HepG2 (cell line): ENCODE data around the gene MT1A. TPM values are rescaled to one million over a fixed set of nuclear protein-coding genes. Genes with fewer than 3 reads are reported as not detected.
A peak's percentile ranks its signal among the peaks of the same experiment; 100 is the strongest.

ENCODE experiments used
- ATF7-NPFF ChIP-seq: sonication (generic); formaldehyde crosslinking; IDR thresholded peaks from 2 replicates; pipeline ENCODE4 v1.8.1; 2023; ENCODE audit warnings: mild to moderate bottlenecking, low read depth, missing genetic modification reagents, moderate library complexity
- DBP ChIP-seq: sonication (generic); formaldehyde crosslinking; IDR thresholded peaks from 2 replicates; pipeline ENCODE4 v1.4.0; 2020; ENCODE audit warnings: missing genetic modification reagents; ENCODE audit errors: not compliant biosample characterization
- HNRNPL ChIP-seq: fragments of 200-400 bp; formaldehyde crosslinking; IDR thresholded peaks from 2 replicates; pipeline ENCODE4 v1.6.1; 2017; ENCODE audit warnings: mild to moderate bottlenecking, low read depth, low read length
- KLF15 ChIP-seq: sonication (generic); formaldehyde crosslinking; IDR thresholded peaks from 2 replicates; pipeline ENCODE4 v1.8.1; 2023; ENCODE audit warnings: borderline replicate concordance, mild to moderate bottlenecking, inconsistent platforms, missing genetic modification reagents, mixed read lengths
- MTA1 ChIP-seq: sonication (generic); formaldehyde crosslinking; IDR thresholded peaks from 2 replicates; pipeline ENCODE4 v1.4.0; 2020; ENCODE audit warnings: missing genetic modification reagents, mild to moderate bottlenecking, borderline replicate concordance
- RELA ChIP-seq: sonication (generic); formaldehyde crosslinking; IDR thresholded peaks from 2 replicates; pipeline ENCODE4 v1.4.0; 2020; ENCODE audit warnings: missing genetic modification reagents
- SIN3A ChIP-seq: IDR thresholded peaks from 2 replicates; pipeline ENCODE4 v1.6.1; 2011; ENCODE audit warnings: low read depth, mild to moderate bottlenecking, control low read depth, low read length, borderline replicate concordance
- TOPORS ChIP-seq: sonication (generic); formaldehyde crosslinking; IDR thresholded peaks from 2 replicates; pipeline ENCODE4 v1.8.0; 2023; ENCODE audit warnings: mild to moderate bottlenecking, missing genetic modification reagents
- U2AF1 ChIP-seq: fragments of 200-400 bp; formaldehyde crosslinking; optimal IDR thresholded peaks from 2 replicates; pipeline ENCODE3; 2017; ENCODE audit warnings: mild to moderate bottlenecking, low read depth, low read length
- ZBTB21 ChIP-seq: sonication (generic); formaldehyde crosslinking; IDR thresholded peaks from 2 replicates; pipeline ENCODE4 v1.4.0; 2020; ENCODE audit warnings: missing genetic modification reagents
- ZFY ChIP-seq: sonication (generic); formaldehyde crosslinking; IDR thresholded peaks from 2 replicates; pipeline ENCODE4 v1.4.0; 2020; ENCODE audit warnings: missing genetic modification reagents
- ZNF180 ChIP-seq: sonication (generic); formaldehyde crosslinking; IDR thresholded peaks from 2 replicates; pipeline ENCODE4 v1.4.0; 2020; ENCODE audit warnings: low read depth, missing genetic modification reagents, borderline replicate concordance
- ZNF232 ChIP-seq: sonication (generic); formaldehyde crosslinking; IDR thresholded peaks from 2 replicates; pipeline ENCODE4 v1.4.0; 2020; ENCODE audit warnings: missing genetic modification reagents, borderline replicate concordance
- ZNF263 ChIP-seq: sonication (generic); formaldehyde crosslinking; IDR thresholded peaks from 2 replicates; pipeline ENCODE4 v1.4.0; 2020; ENCODE audit warnings: missing genetic modification reagents
- ZNF317 ChIP-seq: sonication (generic); formaldehyde crosslinking; IDR thresholded peaks from 2 replicates; pipeline ENCODE4 v1.5.0; 2020; ENCODE audit warnings: mild to moderate bottlenecking, missing genetic modification reagents
- ZNF543 ChIP-seq: sonication (generic); formaldehyde crosslinking; IDR thresholded peaks from 2 replicates; pipeline ENCODE4 v1.4.0; 2020; ENCODE audit warnings: mild to moderate bottlenecking, missing genetic modification reagents
- polyA plus RNA-seq, 8 experiments: library from polyadenylated mRNA; depleted of rRNA in 3 of 8; stranded (reverse) in 7 of 8; unstranded in 1 of 8; fragments of >200 nt; fragmentation: Illumina TruSeq in 4 of 8; extraction: Trizol in 4 of 8; gene quantifications; 2 replicates each; pipeline versions ENCODE4 v1.2.1 to v1.2.3, GENCODE V29; 2011 to 2016; ENCODE audit warnings: low read depth in 4 of 8, missing spikeins in 1 of 8, mixed read lengths in 1 of 8; ENCODE audit not compliant: insufficient read depth in 1 of 8
- total RNA-seq, 5 experiments: library from RNA; depleted of rRNA; stranded (reverse); fragments of >200 nt; fragmentation: Illumina TruSeq; extraction: Trizol; gene quantifications; 2 replicates each; pipeline ENCODE4 v1.2.3, GENCODE V29; 2016; ENCODE audit warnings: low read depth in 1 of 5
- TF ChIP-seq, protein P1 (sequence below): sonication (generic); formaldehyde crosslinking; IDR thresholded peaks from 2 replicates; pipeline ENCODE4 v1.5.0; 2020; ENCODE audit warnings: mild to moderate bottlenecking, missing genetic modification reagents, moderate library complexity
- TF ChIP-seq, protein P2 (sequence below): sonication (generic); formaldehyde crosslinking; IDR thresholded peaks from 2 replicates; pipeline ENCODE4 v1.8.0; 2022; ENCODE audit warnings: mild to moderate bottlenecking, missing genetic modification reagents, borderline replicate concordance
- TF ChIP-seq, protein P3 (sequence below): sonication (generic); formaldehyde crosslinking; IDR thresholded peaks from 2 replicates; pipeline ENCODE4 v1.8.0; 2022; ENCODE audit warnings: mild to moderate bottlenecking, missing genetic modification reagents
- TF ChIP-seq, protein P4 (sequence below): sonication (generic); formaldehyde crosslinking; IDR thresholded peaks from 2 replicates; pipeline ENCODE4 v1.5.1; 2020; ENCODE audit warnings: mild to moderate bottlenecking, moderate library complexity, missing genetic modification reagents

Gene MT1A
- total and polyA plus RNA-seq, 2 of the 13 experiments (the other 11 are each of a cell fraction or from before 2014, with no cell fraction given) = 8.3 to 10.4 TPM

DNA sequence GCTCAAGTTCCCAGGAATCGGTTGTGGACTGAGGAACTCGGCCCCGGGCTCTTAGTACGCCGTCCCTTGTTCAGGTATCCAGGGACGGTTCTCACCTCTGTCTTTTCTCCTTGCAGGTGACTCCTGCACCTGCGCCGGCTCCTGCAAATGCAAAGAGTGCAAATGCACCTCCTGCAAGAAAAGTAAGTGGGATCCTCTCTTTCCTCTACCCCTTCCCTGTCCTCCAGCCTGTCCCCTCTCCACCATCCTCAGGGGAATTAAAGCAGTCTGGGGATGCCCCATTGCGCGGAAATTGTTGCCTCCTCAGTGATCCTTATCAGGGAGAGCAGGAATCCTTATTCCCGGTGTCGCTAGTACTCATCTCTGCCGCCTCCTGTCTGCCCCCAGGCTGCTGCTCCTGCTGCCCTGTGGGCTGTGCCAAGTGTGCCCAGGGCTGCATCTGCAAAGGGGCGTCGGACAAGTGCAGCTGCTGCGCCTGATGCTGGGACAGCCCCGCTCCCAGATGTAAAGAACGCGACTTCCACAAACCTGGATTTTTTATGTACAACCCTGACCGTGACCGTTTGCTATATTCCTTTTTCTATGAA lies 29.5 kb upstream of the MT1A start (continued):
- TF ChIP-seq, protein P1, sequence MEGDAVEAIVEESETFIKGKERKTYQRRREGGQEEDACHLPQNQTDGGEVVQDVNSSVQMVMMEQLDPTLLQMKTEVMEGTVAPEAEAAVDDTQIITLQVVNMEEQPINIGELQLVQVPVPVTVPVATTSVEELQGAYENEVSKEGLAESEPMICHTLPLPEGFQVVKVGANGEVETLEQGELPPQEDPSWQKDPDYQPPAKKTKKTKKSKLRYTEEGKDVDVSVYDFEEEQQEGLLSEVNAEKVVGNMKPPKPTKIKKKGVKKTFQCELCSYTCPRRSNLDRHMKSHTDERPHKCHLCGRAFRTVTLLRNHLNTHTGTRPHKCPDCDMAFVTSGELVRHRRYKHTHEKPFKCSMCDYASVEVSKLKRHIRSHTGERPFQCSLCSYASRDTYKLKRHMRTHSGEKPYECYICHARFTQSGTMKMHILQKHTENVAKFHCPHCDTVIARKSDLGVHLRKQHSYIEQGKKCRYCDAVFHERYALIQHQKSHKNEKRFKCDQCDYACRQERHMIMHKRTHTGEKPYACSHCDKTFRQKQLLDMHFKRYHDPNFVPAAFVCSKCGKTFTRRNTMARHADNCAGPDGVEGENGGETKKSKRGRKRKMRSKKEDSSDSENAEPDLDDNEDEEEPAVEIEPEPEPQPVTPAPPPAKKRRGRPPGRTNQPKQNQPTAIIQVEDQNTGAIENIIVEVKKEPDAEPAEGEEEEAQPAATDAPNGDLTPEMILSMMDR = 0 out of 2 replicates have a peak, but pooled peaks have one; percentile 9
- TF ChIP-seq TOPORS (CRISPR knock-in tag) = 0 out of 2 replicates have a peak, but pooled peaks have one; percentile 19
- no peak for TF ChIP-seq U2AF1
- TF ChIP-seq MTA1 (CRISPR knock-in tag) = 0 out of 2 replicates have a peak, but pooled peaks have one; percentile 26
- peak; percentile 14 for TF ChIP-seq DBP (CRISPR knock-in tag)
- TF ChIP-seq, protein P2, sequence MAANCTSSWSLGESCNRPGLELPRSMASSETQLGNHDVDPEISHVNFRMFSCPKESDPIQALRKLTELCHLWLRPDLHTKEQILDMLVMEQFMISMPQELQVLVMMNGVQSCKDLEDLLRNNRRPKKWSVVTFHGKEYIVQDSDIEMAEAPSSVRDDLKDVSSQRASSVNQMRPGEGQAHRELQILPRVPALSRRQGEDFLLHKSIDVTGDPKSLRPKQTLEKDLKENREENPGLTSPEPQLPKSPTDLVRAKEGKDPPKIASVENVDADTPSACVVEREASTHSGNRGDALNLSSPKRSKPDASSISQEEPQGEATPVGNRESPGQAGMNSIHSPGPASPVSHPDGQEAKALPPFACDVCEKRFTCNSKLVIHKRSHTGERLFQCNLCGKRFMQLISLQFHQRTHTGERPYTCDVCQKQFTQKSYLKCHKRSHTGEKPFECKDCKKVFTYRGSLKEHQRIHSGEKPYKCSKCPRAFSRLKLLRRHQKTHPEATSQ (CRISPR knock-in tag) = 0 out of 2 replicates have a peak, but pooled peaks have one; percentile 17
- 0 out of 2 replicates have a peak, but pooled peaks have one; percentile 8 for TF ChIP-seq ZNF317 (CRISPR knock-in tag)
- TF ChIP-seq, protein P3, sequence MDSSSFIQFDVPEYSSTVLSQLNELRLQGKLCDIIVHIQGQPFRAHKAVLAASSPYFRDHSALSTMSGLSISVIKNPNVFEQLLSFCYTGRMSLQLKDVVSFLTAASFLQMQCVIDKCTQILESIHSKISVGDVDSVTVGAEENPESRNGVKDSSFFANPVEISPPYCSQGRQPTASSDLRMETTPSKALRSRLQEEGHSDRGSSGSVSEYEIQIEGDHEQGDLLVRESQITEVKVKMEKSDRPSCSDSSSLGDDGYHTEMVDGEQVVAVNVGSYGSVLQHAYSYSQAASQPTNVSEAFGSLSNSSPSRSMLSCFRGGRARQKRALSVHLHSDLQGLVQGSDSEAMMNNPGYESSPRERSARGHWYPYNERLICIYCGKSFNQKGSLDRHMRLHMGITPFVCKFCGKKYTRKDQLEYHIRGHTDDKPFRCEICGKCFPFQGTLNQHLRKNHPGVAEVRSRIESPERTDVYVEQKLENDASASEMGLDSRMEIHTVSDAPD (CRISPR knock-in tag) = 0 out of 2 replicates have a peak, but pooled peaks have one; percentile 21
- TF ChIP-seq SIN3A = 0 out of 2 replicates have a peak, but pooled peaks have one; percentile 10
- 0 out of 2 replicates have a peak, but pooled peaks have one; percentile 5 for TF ChIP-seq ZBTB21
- TF ChIP-seq ZFY = no peak
- TF ChIP-seq ZNF263 = no peak
- peak; percentile 52; the same call in 1 of the 2 replicates for TF ChIP-seq ZNF232 (CRISPR knock-in tag)
- TF ChIP-seq RELA (CRISPR knock-in tag) = no peak
- peak; percentile 39; the same call in 1 of the 2 replicates for TF ChIP-seq ATF7-NPFF (CRISPR knock-in tag)
- TF ChIP-seq ZNF180 = 0 out of 2 replicates have a peak, but pooled peaks have one; percentile 59
- TF ChIP-seq KLF15 (CRISPR knock-in tag) = no peak
- TF ChIP-seq ZNF543 (CRISPR knock-in tag) = no peak
- TF ChIP-seq, protein P4, sequence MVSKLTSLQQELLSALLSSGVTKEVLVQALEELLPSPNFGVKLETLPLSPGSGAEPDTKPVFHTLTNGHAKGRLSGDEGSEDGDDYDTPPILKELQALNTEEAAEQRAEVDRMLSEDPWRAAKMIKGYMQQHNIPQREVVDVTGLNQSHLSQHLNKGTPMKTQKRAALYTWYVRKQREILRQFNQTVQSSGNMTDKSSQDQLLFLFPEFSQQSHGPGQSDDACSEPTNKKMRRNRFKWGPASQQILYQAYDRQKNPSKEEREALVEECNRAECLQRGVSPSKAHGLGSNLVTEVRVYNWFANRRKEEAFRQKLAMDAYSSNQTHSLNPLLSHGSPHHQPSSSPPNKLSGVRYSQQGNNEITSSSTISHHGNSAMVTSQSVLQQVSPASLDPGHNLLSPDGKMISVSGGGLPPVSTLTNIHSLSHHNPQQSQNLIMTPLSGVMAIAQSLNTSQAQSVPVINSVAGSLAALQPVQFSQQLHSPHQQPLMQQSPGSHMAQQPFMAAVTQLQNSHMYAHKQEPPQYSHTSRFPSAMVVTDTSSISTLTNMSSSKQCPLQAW (CRISPR knock-in tag) = no peak
- 0 out of 2 replicates have a peak, but pooled peaks have one; percentile 55 for TF ChIP-seq HNRNPL
- TF ChIP-seq, all 625 proteins: peak for 28
